DOHH2 (cell line): ENCODE data around the gene SENP6.

Source experiments
- H3F3A ChIP-seq: fragments of 200-600 bp; sonication (generic), shearing (Covaris generic); 2 replicates; pipeline ENCODE4 v1.6.0; 2016; ENCODE audit warnings: antibody characterized with exemption, mild to moderate bottlenecking; ENCODE audit not compliant: control insufficient read depth, insufficient read depth
- H3K27ac ChIP-seq: fragments of 200-600 bp; sonication (generic); 2 replicates; pipeline ENCODE4 v1.5.1; 2014; ENCODE audit warnings: low read depth, mild to moderate bottlenecking, low read length, moderate library complexity
- H3K27me3 ChIP-seq: fragments of 200-600 bp; sonication (generic); 2 replicates; pipeline ENCODE4 v1.6.1; 2014; ENCODE audit warnings: mild to moderate bottlenecking, low read length, mixed read lengths; ENCODE audit not compliant: control insufficient read depth
- H3K36me3 ChIP-seq: fragments of 200-600 bp; sonication (generic); 2 replicates; pipeline ENCODE4 v1.6.1; 2014; ENCODE audit warnings: mild to moderate bottlenecking, low read length, moderate library complexity, mixed read lengths; ENCODE audit not compliant: control insufficient read depth
- H3K4me1 ChIP-seq: fragments of 200-600 bp; sonication (generic); 2 replicates; pipeline ENCODE4 v1.6.1; 2014; ENCODE audit warnings: mild to moderate bottlenecking, low read length, mixed read lengths; ENCODE audit not compliant: control insufficient read depth
- H3K4me2 ChIP-seq: fragments of 200-600 bp; sonication (generic); 2 replicates; pipeline ENCODE4 v1.6.0; 2014; ENCODE audit warnings: mild to moderate bottlenecking, low read length, moderate library complexity
- H3K4me3 ChIP-seq: fragments of 200-600 bp; sonication (generic); 2 replicates; pipeline ENCODE4 v1.5.1; 2014; ENCODE audit warnings: mild to moderate bottlenecking, low read length, mixed read lengths
- H3K79me2 ChIP-seq: fragments of 200-600 bp; sonication (generic); 2 replicates; pipeline ENCODE4 v1.6.1; 2014; ENCODE audit warnings: mild to moderate bottlenecking, low read length, mixed read lengths; ENCODE audit not compliant: control insufficient read depth
- H3K9me2 ChIP-seq: fragments of 200-600 bp; sonication (generic); replicated peaks from 2 replicates; pipeline ENCODE4 v1.6.1; 2014; ENCODE audit warnings: mild to moderate bottlenecking, low read length, mixed read lengths; ENCODE audit not compliant: control insufficient read depth
- H3K9me3 ChIP-seq: fragments of 200-600 bp; sonication (generic); 2 replicates; pipeline ENCODE4 v1.6.1; 2014; ENCODE audit warnings: antibody characterized with exemption, low read length, mixed read lengths; ENCODE audit not compliant: control insufficient read depth, insufficient read depth
- H4K20me1 ChIP-seq: fragments of 200-600 bp; sonication (generic); 2 replicates; pipeline ENCODE4 v1.6.0; 2014; ENCODE audit warnings: low read depth, mild to moderate bottlenecking, antibody characterized with exemption, low read length, moderate library complexity; ENCODE audit not compliant: control insufficient read depth, insufficient read depth
- EZH2phosphoT487 ChIP-seq: fragments of 200-600 bp; sonication (generic); IDR thresholded peaks from 2 replicates; pipeline ENCODE4 v1.6.1; 2017; ENCODE audit warnings: borderline replicate concordance, mild to moderate bottlenecking, antibody characterized with exemption, low read length, moderate library complexity, mixed read lengths
- TF ChIP-seq, protein P1 (sequence below): fragments of 200-600 bp; sonication (generic); IDR thresholded peaks from one replicate; pipeline ENCODE4 v1.5.1; 2014; ENCODE audit warnings: antibody characterized with exemption, mild to moderate bottlenecking, low read depth, low read length; ENCODE audit not compliant: poor library complexity, severe bottlenecking

SENP6 gene, protein sequence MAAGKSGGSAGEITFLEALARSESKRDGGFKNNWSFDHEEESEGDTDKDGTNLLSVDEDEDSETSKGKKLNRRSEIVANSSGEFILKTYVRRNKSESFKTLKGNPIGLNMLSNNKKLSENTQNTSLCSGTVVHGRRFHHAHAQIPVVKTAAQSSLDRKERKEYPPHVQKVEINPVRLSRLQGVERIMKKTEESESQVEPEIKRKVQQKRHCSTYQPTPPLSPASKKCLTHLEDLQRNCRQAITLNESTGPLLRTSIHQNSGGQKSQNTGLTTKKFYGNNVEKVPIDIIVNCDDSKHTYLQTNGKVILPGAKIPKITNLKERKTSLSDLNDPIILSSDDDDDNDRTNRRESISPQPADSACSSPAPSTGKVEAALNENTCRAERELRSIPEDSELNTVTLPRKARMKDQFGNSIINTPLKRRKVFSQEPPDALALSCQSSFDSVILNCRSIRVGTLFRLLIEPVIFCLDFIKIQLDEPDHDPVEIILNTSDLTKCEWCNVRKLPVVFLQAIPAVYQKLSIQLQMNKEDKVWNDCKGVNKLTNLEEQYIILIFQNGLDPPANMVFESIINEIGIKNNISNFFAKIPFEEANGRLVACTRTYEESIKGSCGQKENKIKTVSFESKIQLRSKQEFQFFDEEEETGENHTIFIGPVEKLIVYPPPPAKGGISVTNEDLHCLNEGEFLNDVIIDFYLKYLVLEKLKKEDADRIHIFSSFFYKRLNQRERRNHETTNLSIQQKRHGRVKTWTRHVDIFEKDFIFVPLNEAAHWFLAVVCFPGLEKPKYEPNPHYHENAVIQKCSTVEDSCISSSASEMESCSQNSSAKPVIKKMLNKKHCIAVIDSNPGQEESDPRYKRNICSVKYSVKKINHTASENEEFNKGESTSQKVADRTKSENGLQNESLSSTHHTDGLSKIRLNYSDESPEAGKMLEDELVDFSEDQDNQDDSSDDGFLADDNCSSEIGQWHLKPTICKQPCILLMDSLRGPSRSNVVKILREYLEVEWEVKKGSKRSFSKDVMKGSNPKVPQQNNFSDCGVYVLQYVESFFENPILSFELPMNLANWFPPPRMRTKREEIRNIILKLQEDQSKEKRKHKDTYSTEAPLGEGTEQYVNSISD

DNA sequence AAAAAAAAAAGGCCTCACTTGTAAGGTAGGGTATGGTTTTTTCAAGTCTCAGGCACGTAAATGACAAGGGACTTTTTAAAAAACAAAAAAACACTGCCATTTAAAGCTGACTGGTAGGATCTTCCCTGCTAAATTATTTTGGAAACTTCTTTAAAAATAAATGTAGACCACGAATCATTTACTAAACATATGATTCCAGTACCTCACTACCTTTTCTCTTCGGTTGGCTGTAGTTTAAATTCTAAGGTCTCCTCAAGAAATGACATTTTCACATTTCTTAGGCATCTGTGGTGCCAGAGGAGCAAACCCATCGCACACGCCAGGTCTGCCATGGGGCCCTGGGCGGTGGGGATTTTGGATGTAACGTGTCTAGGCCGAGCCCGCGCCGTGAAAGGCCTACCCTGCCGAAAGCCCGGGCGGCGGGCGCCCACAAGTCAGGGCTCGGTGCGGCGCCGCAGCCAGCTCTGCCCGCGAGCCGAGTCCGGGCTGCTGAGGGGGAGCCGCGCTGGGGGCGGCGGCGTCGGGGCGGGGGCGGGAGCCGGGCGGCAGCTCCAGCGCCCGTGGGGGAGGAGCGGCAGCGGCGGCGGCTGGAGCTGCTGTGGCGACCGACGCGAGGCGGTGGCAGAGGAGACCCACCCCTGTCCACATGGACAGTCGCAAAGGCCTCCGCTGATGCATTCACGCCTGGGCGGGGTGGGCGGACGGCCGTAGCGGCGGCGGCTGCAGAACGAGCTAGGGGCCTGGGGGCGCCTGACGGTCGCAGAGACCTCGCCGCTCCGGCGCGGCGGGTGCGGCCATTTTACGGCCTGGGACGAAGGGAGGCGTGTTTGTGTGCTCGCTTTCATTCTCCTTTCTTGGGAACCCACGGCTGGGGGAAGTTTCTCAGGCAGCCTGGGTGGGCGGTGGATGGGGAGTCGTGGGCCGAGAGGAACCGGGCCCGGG, at the start of gene SENP6:
Gene SENP6 (plus strand): TSS at position 577 of the 942 bp plus-strand sequence. CDS start 645 bp downstream, outside the sequence.
- Histone ChIP-seq H3K79me2 (peaks cover 57% of the 10 kb centered on the region), H3K9me2 (no peaks in the 10 kb centered on the region), H3K9me3 (no peaks in the 10 kb centered on the region)

DNA sequence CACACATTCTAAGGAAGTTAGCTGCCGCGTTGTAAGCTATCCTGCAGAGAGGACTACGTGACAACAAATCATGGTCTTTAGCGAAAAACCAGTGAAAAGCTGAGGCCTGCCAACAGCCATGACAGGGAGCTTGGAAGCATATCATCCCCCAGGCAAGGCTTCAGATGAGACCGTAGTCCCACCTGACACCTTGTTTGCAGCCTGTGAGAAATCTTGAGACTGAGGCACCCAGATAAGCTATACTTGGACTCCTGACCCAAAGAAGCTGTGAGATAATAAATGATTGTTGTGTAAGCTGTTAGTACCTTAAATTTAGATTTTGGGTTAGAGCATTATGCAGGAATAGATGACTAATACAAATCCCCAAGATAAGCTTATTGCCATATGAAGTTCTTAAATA, 45.4 kb upstream of the SENP6 start:
- Histone ChIP-seq H3K79me2 (no peaks in the 10 kb centered on the region), H3K9me3 (no peaks in the 10 kb centered on the region), H3F3A (no peaks in the 10 kb centered on the region), H3K4me3 (no peak overlapping the region), H3K36me3 (no peaks in the 10 kb centered on the region), H3K27ac (no peak overlapping the region), H3K4me2 (no peak overlapping the region), H3K4me1 (peaks cover 6% of the 10 kb centered on the region), H3K9me2 (no peaks in the 10 kb centered on the region), H3K27me3 (no peaks in the 10 kb centered on the region), H4K20me1 (no peaks in the 10 kb centered on the region)
- TF ChIP-seq, protein P1, sequence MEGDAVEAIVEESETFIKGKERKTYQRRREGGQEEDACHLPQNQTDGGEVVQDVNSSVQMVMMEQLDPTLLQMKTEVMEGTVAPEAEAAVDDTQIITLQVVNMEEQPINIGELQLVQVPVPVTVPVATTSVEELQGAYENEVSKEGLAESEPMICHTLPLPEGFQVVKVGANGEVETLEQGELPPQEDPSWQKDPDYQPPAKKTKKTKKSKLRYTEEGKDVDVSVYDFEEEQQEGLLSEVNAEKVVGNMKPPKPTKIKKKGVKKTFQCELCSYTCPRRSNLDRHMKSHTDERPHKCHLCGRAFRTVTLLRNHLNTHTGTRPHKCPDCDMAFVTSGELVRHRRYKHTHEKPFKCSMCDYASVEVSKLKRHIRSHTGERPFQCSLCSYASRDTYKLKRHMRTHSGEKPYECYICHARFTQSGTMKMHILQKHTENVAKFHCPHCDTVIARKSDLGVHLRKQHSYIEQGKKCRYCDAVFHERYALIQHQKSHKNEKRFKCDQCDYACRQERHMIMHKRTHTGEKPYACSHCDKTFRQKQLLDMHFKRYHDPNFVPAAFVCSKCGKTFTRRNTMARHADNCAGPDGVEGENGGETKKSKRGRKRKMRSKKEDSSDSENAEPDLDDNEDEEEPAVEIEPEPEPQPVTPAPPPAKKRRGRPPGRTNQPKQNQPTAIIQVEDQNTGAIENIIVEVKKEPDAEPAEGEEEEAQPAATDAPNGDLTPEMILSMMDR: no peak
- no peak for TF ChIP-seq EZH2phosphoT487

More for the DNA sequence above, at the start of gene SENP6:
- H3K4me2 ChIP-seq: peak within 1 kb of the TSS; percentile 86
- no peak for TF ChIP-seq EZH2phosphoT487
- TF ChIP-seq, protein P1: no peak
- peaks cover 25% of the 10 kb centered on the region for H3K36me3 ChIP-seq
- H3F3A ChIP-seq: peaks cover 4% of the 10 kb centered on the region; the same call in 1 of the 2 replicates
- H3K27ac ChIP-seq: peak within 1 kb of the TSS; percentile 77
- no peaks in the 10 kb centered on the region for H3K27me3 ChIP-seq
- peaks cover 40% of the 10 kb centered on the region for H3K4me1 ChIP-seq
- H4K20me1 ChIP-seq: 0 out of 2 replicates have a peak, but pooled peaks cover 8% of the 10 kb centered on the region
- H3K4me3 ChIP-seq: peak within 1 kb of the TSS; percentile 95

DNA sequence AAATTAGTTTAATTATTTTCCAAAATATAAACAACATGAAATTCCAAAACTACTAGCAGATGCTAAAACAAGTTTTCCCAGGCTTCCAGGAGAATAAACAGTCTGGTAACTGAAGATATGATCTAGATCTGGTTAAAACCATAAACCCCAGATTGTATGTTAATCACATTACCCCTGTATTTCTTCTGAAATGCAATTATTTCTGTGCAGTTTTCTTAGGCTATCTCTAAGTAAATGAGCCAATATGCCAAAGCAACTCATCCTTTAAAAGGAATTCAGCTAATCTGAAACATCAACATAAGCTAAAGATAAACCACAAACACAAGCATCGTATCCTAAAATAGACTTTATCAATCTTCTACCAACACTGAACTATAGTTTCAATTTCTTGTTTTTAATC, 44.6 kb upstream of the SENP6 start:
- no peaks in the 10 kb centered on the region for H3K27me3 ChIP-seq
- H4K20me1 ChIP-seq: no peaks in the 10 kb centered on the region
- no peaks in the 10 kb centered on the region for H3K79me2 ChIP-seq
- no peak overlapping the region for H3K4me3 ChIP-seq
- peaks cover 6% of the 10 kb centered on the region for H3K4me1 ChIP-seq
- no peak overlapping the region for H3K27ac ChIP-seq
- no peaks in the 10 kb centered on the region for H3K36me3 ChIP-seq
- no peak for TF ChIP-seq EZH2phosphoT487
- TF ChIP-seq, protein P1: no peak
- H3K4me2 ChIP-seq: no peak overlapping the region
- H3K9me3 ChIP-seq: no peaks in the 10 kb centered on the region
- no peaks in the 10 kb centered on the region for H3F3A ChIP-seq
- H3K9me2 ChIP-seq: no peaks in the 10 kb centered on the region
